Measurements from ENCODE around the gene RAB7B.

Gene RAB7B

DNA sequence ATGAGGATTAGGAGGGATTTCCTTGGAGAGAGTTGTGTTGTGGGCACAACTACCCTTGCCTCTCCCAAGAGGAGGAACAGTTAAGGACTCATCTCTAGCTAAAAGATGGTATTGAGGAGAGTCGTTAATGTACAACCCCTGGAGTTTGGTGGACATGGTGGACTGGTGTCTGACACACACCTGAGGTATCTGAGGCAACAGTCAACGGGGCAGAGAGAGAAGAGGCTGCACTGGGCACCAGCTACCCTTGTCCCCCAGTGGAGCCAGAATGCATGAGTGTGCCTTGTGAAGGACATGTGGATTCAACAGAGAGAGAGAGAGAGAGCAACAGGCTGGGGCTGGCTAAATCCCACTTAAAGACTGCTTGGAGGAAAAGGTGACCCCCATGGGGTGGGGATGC lies 13.0 kb downstream of the RAB7B start:
- Histone ChIP-seq H3K4me3 (replicated peaks; ENCODE audit: insufficient read depth, low read length) (no peak overlapping the region), H3K27me3 (ENCODE audit: insufficient read depth, poor library complexity, severe bottlenecking) (no peaks in the 10 kb centered on the region), H3K27ac (replicated peaks) (no peak overlapping the region)
- no peak for DNase-seq (ENCODE audit: low read depth in 1 of 2, low spot score in 1 of 2)
- TF ChIP-seq, protein P1, sequence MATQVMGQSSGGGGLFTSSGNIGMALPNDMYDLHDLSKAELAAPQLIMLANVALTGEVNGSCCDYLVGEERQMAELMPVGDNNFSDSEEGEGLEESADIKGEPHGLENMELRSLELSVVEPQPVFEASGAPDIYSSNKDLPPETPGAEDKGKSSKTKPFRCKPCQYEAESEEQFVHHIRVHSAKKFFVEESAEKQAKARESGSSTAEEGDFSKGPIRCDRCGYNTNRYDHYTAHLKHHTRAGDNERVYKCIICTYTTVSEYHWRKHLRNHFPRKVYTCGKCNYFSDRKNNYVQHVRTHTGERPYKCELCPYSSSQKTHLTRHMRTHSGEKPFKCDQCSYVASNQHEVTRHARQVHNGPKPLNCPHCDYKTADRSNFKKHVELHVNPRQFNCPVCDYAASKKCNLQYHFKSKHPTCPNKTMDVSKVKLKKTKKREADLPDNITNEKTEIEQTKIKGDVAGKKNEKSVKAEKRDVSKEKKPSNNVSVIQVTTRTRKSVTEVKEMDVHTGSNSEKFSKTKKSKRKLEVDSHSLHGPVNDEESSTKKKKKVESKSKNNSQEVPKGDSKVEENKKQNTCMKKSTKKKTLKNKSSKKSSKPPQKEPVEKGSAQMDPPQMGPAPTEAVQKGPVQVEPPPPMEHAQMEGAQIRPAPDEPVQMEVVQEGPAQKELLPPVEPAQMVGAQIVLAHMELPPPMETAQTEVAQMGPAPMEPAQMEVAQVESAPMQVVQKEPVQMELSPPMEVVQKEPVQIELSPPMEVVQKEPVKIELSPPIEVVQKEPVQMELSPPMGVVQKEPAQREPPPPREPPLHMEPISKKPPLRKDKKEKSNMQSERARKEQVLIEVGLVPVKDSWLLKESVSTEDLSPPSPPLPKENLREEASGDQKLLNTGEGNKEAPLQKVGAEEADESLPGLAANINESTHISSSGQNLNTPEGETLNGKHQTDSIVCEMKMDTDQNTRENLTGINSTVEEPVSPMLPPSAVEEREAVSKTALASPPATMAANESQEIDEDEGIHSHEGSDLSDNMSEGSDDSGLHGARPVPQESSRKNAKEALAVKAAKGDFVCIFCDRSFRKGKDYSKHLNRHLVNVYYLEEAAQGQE (IDR thresholded peaks at IDR 0.05; ENCODE audit: insufficient replicate concordance, low read depth), result no peak
- TF ChIP-seq POLR2AphosphoS5 (IDR thresholded peaks at IDR 0.05; ENCODE audit: low read depth) (no peak), SPI1 (IDR thresholded peaks at IDR 0.05; ENCODE audit: borderline replicate concordance, low read depth) (no peak), GABPA (IDR thresholded peaks at IDR 0.05; ENCODE audit: low read depth) (no peak)
- TF ChIP-seq, protein P2, sequence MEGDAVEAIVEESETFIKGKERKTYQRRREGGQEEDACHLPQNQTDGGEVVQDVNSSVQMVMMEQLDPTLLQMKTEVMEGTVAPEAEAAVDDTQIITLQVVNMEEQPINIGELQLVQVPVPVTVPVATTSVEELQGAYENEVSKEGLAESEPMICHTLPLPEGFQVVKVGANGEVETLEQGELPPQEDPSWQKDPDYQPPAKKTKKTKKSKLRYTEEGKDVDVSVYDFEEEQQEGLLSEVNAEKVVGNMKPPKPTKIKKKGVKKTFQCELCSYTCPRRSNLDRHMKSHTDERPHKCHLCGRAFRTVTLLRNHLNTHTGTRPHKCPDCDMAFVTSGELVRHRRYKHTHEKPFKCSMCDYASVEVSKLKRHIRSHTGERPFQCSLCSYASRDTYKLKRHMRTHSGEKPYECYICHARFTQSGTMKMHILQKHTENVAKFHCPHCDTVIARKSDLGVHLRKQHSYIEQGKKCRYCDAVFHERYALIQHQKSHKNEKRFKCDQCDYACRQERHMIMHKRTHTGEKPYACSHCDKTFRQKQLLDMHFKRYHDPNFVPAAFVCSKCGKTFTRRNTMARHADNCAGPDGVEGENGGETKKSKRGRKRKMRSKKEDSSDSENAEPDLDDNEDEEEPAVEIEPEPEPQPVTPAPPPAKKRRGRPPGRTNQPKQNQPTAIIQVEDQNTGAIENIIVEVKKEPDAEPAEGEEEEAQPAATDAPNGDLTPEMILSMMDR (IDR thresholded peaks at IDR 0.05; ENCODE audit: insufficient read depth, low read length), result no peak

DNA sequence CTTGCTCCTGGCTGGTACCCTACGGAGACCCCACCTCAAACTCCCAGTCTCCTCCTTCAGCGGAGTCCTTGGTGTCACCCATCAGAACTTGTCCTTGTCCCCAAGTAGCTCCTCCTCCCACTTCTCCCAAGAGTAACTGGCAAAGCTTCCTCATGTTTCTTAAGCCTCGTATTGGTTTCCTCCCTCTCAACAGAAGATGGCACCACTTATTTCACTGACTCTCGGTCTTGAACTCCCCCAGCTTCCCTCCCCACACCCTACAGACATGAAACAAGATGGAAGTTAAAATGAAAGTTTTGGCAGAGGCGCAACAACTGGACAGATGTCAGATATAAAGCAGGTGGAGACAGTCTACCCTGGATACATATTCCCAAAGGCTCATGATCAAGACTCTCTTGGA lies 13.4 kb downstream of the RAB7B start:
- TF ChIP-seq POLR2AphosphoS5 (IDR thresholded peaks at IDR 0.05; ENCODE audit: low read depth), result no peak
- TF ChIP-seq, protein P2 (IDR thresholded peaks at IDR 0.05; ENCODE audit: insufficient read depth, low read length), result no peak
- no peak for TF ChIP-seq GABPA (IDR thresholded peaks at IDR 0.05; ENCODE audit: low read depth)
- TF ChIP-seq, protein P1 (IDR thresholded peaks at IDR 0.05; ENCODE audit: insufficient replicate concordance, low read depth), result no peak
- no peak for TF ChIP-seq SPI1 (IDR thresholded peaks at IDR 0.05; ENCODE audit: borderline replicate concordance, low read depth)
- Histone ChIP-seq H3K27me3 (ENCODE audit: insufficient read depth, poor library complexity, severe bottlenecking) (no peaks in the 10 kb centered on the region), H3K4me3 (replicated peaks; ENCODE audit: insufficient read depth, low read length) (no peak overlapping the region), H3K27ac (replicated peaks) (no peak overlapping the region)
- DNase-seq (ENCODE audit: low read depth in 1 of 2, low spot score in 1 of 2), result no peak

DNA sequence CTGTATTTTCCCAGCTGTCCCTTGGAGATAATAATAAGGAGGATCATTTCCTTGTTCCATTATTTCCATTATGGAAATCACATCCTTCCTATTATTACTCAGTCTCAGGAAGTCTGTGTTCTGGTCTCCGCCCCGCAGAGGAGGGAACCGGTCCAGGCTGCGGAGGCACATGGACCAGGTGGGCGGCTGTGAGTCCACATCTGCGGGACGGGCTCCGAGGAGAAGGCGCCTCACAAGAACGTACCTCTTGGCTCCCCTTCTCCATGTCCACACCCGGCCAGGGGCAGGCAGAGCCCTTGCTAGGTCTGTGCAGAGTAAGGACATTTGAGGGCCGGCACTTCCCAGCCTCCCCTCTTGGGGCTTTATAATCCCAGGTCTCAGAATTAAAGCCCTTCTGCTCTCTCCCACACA lies 14.6 kb downstream of the RAB7B start:
- no peak overlapping the region for H3K4me3 ChIP-seq (replicated peaks; ENCODE audit: insufficient read depth, low read length)
- TF ChIP-seq, protein P1 (IDR thresholded peaks at IDR 0.05; ENCODE audit: insufficient replicate concordance, low read depth), result no peak
- H3K27ac ChIP-seq (replicated peaks), result no peak overlapping the region
- DNase-seq (ENCODE audit: low read depth in 1 of 2, low spot score in 1 of 2), result no peak
- H3K27me3 ChIP-seq (ENCODE audit: insufficient read depth, poor library complexity, severe bottlenecking), result no peaks in the 10 kb centered on the region

DNA sequence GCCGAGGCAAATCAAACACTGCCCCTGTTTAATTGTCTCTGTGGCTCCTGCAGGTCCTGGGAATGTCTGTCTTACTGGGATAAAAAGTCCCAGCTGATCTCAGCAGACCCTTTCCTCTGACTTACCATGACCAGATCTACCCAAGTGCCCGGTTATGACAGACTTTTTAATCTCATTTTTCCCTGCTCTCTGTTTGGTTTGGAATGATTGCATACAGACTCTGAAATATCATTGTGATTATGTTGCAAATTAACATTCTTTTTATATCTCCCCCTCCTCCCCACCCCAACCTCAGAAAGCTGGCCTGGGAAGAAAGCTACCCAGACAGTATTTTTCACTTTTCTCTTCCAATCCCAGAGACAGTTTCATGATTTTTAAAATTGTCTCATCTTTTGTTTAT lies 16.3 kb downstream of the RAB7B start:
- no peak for TF ChIP-seq POLR2AphosphoS5 (IDR thresholded peaks at IDR 0.05; ENCODE audit: low read depth)
- TF ChIP-seq, protein P2 (IDR thresholded peaks at IDR 0.05; ENCODE audit: insufficient read depth, low read length), result no peak
- no peak for TF ChIP-seq SPI1 (IDR thresholded peaks at IDR 0.05; ENCODE audit: borderline replicate concordance, low read depth)
- TF ChIP-seq, protein P1 (IDR thresholded peaks at IDR 0.05; ENCODE audit: insufficient replicate concordance, low read depth), result no peak
- H3K27me3 ChIP-seq (ENCODE audit: insufficient read depth, poor library complexity, severe bottlenecking), result no peaks in the 10 kb centered on the region
- H3K27ac ChIP-seq (replicated peaks), result no peak overlapping the region
- DNase-seq (ENCODE audit: low read depth in 1 of 2, low spot score in 1 of 2), result no peak
- H3K4me3 ChIP-seq (replicated peaks; ENCODE audit: insufficient read depth, low read length), result no peak overlapping the region

Data from HL-60 (cell line).